GM18517 (cell line): ENCODE data around the gene SPSB4.

ENCODE experiments used
- ATAC-seq: cut with Tn5 transposase; IDR thresholded peaks from one replicate; pipeline ENCODE4 v1.9.1; 2021; ENCODE audit warnings: mild to moderate bottlenecking, moderate library complexity; ENCODE audit not compliant: unreplicated experiment

The SPSB4 gene

DNA sequence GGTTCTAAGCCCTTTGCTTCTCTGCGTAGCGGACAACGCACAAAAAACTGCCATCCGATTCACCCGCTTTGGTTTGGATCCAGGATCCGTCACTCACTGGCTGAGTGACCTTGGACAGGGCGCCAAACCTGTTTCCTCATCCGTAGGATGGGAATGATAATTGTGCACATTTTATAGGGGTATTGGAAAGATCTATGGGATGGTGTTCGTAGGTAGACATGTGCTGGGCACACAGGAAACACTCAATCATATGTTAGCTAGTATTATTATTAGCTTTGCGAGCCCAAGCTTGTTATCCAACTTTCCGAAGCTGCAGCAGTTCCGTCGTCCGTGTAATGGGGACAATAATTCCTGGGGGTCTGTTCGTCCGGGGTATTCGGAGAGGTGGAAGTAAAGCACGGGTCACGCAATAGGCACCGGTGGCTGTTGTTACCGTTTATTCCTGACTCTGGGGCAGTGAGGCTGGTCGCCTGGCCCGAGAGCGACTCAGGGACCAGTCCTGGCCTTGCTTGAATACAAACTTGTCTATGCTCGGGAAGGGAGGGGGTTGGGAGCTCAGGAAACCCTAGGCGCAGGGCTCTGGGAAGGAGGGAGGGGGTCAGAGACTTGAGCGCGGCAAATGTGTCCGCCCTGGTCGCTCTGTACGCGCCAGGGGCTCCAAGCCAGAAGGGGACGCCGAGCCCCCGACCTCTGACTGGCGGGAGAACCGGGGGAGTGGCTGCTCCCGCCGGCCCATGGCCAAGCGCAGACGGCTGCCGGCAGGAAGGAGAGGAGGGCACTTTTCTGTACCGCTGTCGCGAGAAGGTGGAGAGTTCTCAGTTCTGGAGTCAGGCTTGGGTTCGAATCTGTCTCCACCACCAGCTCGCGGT is 1.3 kb downstream of the SPSB4 start:
- no peak for ATAC-seq

DNA sequence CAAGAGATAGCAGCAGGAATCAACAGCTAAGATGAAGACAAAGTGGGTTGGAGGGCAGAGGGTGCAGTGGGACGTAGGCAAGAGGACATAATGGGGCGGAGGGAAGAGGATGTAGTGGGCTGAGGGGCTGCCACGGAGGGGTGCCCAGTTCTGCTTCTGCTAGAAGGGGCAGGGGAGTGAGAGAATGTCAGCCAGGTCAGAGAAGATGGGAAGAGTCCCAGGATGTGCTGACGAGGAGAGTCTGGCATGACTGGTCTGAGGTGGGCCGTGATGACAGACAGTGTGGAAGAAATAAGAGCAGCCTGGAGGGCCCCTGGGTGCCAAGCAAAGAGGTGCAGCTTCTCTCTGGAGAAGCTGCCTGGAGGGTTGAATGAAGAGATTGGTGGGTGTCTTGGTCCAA is 4.0 kb downstream of the SPSB4 start:
- ATAC-seq: no peak

- no peak for ATAC-seq
These were observed 4.6 kb downstream of the SPSB4 start for GRCh38 chr3:141055536-141056445.

GRCh38 chr3:141056751-141057171 is 5.6 kb downstream of the SPSB4 start:
- ATAC-seq: no peak

DNA sequence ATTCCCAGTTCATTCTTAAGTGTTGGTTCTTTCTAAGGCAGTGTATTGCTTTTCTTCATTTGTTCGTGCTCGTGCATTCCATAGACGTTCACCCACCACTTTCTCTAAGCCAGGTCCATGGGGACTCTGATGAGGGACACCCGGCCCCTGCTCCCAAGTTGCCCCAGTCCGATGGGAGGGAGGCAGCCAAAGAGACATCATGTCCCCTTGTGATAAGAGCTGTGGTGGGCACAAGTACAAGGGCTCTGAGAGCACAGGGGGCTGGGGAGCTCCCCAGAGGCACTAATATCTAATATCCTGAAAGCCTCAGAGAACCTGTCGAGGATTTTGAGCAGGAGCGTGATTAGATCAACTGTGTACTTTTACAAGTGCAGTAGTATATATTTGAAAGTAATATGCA is 6.3 kb downstream of the SPSB4 start:
- no peak for ATAC-seq

- ATAC-seq: no peak
These were observed 7.0 kb downstream of the SPSB4 start for GRCh38 chr3:141057946-141058800.

DNA sequence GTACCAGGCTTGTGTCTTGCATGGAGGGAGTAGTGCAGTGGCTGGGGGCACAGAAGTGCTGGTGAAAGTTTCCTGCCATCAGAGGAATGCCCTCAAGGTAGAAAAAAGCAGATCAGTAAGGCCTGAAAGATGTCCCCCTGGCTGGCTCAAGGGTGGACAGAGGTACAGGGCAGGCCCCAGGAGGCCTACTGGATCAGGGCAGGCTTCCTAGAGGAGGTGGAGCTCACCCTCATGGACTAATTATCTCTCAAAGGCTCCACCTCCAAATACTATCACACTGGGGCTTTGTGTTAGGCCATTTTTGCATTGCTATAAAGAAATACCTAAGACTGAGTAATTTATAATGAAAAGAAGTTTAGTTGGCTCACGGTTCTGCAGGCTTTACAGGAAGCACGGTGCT is 7.8 kb downstream of the SPSB4 start:
- no peak for ATAC-seq

GRCh38 chr3:141059816-141060215 is 8.7 kb downstream of the SPSB4 start:
- ATAC-seq: no peak

DNA sequence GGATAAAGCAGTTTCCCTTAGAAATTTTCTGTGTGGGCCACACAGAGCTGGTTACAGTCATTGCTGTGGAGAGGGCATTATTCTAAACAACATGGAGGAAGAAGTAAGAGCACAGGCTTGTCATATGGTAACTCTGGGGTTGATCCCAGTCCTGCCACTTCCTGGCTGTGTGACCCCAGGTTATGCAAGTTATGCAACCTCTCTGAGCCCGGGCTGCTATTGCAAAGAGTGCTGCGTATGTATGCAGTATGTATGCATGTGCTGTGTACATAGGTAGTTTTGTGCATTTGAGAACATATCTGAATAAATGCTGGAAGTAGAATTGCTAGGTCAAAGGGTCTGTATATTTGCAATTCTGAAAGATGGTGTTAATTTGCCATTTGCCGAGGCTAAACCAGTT is 9.2 kb downstream of the SPSB4 start:
- ATAC-seq: no peak

GRCh38 chr3:141063831-141064230 is 12.7 kb downstream of the SPSB4 start:
- no peak for ATAC-seq

GRCh38 chr3:141064255-141064926 is 13.2 kb downstream of the SPSB4 start:
- no peak for ATAC-seq

DNA sequence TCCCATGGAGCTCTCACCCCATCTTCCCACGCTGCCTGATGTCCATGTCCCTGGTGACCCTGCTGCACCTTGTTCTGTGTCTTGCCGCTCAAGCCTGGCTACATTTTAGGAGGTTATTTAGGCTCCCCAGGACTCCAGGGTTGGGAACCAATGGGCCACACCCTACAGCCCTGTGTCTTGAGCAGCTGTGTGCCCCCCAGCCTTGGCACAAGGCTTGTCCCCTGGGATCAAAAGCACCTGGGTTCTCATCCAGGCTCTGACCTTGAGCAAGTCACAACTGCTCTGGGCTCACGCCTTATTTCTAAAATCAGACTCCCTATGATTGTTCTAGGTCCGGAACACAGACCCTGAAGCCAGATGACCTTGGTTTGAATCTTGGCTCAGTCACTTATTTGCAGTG is 14.1 kb downstream of the SPSB4 start:
- ATAC-seq: no peak

DNA sequence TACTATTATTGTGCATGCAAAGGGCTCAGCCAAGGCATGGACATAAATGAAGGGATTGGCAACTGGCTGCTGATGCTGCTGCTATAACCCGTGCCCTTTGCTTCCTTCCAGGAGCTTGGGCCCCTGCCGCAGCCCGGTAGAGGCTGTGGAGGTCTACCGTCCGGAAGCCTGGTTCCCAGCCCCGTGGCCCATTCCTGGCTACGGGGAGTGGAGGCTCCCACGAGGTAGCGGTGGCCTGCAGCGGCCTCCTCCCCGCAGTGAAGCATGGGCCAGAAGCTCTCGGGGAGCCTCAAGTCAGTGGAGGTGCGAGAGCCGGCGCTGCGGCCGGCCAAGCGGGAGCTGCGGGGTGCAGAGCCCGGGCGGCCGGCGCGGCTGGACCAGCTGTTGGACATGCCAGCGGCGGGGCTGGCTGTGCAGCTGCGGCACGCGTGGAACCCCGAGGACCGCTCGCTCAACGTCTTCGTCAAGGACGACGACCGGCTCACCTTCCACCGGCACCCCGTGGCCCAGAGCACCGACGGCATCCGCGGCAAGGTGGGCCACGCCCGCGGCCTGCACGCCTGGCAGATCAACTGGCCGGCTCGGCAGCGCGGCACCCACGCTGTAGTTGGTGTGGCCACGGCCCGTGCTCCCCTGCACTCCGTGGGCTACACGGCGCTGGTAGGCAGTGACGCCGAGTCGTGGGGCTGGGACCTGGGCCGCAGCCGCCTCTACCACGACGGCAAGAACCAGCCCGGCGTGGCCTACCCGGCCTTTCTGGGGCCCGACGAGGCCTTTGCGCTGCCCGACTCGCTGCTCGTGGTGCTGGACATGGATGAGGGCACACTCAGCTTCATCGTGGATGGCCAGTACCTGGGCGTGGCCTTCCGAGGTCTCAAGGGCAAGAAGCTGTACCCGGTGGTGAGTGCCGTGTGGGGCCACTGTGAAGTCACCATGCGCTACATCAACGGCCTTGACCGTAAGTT is 15.0 kb downstream of the SPSB4 start:
- ATAC-seq: no peak

DNA sequence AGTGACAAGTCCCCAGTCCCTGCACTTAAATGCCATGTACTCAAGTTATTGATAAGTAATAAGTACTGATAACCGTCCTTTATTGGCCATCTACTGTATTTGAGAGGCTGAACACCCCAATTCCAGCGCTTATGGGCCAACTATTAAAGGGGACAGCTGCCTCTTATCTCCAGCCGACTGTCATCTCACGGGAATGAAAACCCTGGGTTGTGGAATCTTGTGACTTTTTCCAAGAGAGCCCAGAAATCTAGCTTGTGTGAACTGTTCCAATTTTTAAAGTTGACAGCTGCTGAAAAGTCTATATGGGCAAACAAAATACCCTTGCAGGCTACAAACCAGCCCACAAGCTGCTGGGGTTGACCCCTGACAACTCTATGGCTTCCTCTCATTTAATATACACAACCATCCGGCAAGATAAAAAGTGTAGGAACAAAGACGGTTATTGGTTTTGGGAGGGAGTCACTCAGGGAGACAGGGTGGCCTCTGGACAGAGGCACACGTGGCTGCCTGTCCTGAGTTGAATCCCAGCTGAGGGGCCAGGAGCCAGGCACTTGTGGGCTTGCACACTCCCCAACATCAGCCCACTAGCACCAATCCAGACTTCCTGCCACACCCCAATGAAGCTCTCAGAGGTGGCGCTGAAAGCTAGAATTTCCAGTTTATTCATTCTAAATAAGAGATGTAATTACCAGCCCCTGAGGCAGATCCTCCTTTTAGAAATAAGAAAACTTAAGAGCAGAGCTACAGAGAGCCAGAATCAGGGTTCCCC is 16.2 kb downstream of the SPSB4 start:
- ATAC-seq: no peak

DNA sequence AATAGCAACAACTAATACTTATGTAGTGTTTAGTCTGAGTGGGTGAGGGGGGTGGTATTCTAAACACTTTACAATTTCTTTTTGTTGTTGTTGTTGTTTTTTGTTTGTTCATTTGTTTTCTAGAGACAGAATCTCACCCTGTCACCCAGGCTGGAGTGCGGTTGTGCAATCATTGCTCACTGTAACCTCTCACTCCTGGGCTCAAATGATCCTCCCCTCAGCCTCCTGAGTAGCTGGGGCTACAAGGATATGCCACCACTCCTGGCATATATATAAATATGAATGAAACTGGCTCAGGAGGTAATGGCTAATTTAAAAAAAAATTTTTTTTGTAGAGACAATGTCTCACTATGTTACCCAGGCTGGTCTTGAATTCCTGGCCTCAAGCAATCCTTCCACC is 19.1 kb downstream of the SPSB4 start:
- no peak for ATAC-seq

GRCh38 chr3:141070727-141071357 is 19.7 kb downstream of the SPSB4 start:
- no peak for ATAC-seq

GRCh38 chr3:141071681-141072260 is 20.6 kb downstream of the SPSB4 start:
- no peak for ATAC-seq

- no peak for ATAC-seq
These were observed 21.8 kb downstream of the SPSB4 start for GRCh38 chr3:141072950-141073349.
